Ishikawa (cell line): ENCODE data around the gene ITIH5.

ENCODE experiments used
- CEBPB ChIP-seq: IDR thresholded peaks from 2 replicates; pipeline ENCODE4 v1.6.1; 2012
- RAD21 ChIP-seq: IDR thresholded peaks from 2 replicates; pipeline ENCODE4 v1.6.1; 2012; ENCODE audit warnings: low read depth
- TF ChIP-seq, protein P1 (sequence below): IDR thresholded peaks from 2 replicates; pipeline ENCODE4 v1.6.1; 2012; ENCODE audit warnings: low read depth, mild to moderate bottlenecking
- TF ChIP-seq, protein P2 (sequence below): IDR thresholded peaks from 2 replicates; pipeline ENCODE4 v1.6.1; 2012

DNA sequence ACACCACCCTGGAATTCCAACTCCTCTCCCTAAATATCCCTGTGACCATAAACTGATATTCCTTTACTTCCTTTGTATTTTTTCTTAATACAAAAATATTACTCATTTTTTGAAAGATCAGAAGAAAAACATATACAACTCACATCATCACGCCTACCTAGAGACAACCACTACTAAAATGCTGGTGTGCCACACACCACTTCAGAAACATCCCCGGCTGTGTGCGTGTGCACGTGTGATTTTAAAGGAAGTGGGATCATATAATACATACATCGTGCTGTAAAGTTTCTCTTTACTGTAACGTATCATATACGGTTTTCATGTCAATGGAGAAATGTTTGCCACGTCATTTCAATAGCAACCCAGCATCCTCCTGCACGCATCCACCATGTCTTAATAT lies 76.5 kb downstream of the ITIH5 start:
- TF ChIP-seq CEBPB: no peak
- TF ChIP-seq RAD21: no peak
- TF ChIP-seq, protein P1, sequence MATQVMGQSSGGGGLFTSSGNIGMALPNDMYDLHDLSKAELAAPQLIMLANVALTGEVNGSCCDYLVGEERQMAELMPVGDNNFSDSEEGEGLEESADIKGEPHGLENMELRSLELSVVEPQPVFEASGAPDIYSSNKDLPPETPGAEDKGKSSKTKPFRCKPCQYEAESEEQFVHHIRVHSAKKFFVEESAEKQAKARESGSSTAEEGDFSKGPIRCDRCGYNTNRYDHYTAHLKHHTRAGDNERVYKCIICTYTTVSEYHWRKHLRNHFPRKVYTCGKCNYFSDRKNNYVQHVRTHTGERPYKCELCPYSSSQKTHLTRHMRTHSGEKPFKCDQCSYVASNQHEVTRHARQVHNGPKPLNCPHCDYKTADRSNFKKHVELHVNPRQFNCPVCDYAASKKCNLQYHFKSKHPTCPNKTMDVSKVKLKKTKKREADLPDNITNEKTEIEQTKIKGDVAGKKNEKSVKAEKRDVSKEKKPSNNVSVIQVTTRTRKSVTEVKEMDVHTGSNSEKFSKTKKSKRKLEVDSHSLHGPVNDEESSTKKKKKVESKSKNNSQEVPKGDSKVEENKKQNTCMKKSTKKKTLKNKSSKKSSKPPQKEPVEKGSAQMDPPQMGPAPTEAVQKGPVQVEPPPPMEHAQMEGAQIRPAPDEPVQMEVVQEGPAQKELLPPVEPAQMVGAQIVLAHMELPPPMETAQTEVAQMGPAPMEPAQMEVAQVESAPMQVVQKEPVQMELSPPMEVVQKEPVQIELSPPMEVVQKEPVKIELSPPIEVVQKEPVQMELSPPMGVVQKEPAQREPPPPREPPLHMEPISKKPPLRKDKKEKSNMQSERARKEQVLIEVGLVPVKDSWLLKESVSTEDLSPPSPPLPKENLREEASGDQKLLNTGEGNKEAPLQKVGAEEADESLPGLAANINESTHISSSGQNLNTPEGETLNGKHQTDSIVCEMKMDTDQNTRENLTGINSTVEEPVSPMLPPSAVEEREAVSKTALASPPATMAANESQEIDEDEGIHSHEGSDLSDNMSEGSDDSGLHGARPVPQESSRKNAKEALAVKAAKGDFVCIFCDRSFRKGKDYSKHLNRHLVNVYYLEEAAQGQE: no peak
- TF ChIP-seq, protein P2, sequence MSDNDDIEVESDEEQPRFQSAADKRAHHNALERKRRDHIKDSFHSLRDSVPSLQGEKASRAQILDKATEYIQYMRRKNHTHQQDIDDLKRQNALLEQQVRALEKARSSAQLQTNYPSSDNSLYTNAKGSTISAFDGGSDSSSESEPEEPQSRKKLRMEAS: no peak
